Measurements from ENCODE around the gene AGTPBP1. TPM values are rescaled to one million over a fixed set of nuclear protein-coding genes. Genes with fewer than 3 reads are reported as not detected.

Gene AGTPBP1
- total and polyA plus RNA-seq, 8 donors, result 2.9 to 46.1 (median 13.2) TPM

- TF ChIP-seq POLR2AphosphoS5 (IDR thresholded peaks at IDR 0.05) (no peak), CTCF (IDR thresholded peaks at IDR 0.05) (no peak), POLR2A (IDR thresholded peaks at IDR 0.05) (no peak), EP300 (IDR thresholded peaks at IDR 0.05) (no peak)
- intact Hi-C loops (cut with DNase I; ENCODE audit: low total_unique reads), result no loop called here
- Histone ChIP-seq H3K36me3 (no peaks in the 10 kb centered on the region), H3K27me3 (no peaks in the 10 kb centered on the region), H3K4me1 (no peaks in the 10 kb centered on the region), H3K4me3 (no peak overlapping the region), H3K27ac (no peak overlapping the region), H3K9me3 (no peaks in the 10 kb centered on the region)
- WGBS, 5 donors, result 61 to 76% (median 68%) methylated on average over 4 of the region's 4 CpGs
- DNase-seq, result no peak
Measured at GRCh38 chr9:85508616-85509015, 233.1 kb downstream of the AGTPBP1 start.

- intact Hi-C loops (cut with DNase I; ENCODE audit: low total_unique reads), result no loop called here
- no peaks in the 10 kb centered on the region for H3K9me3 ChIP-seq
- H3K27me3 ChIP-seq, result no peaks in the 10 kb centered on the region
- no peaks in the 10 kb centered on the region for H3K4me1 ChIP-seq
- WGBS, 5 donors, result 83 to 89% (median 87%) methylated on average over 7 of the region's 7 CpGs
- H3K36me3 ChIP-seq, result no peaks in the 10 kb centered on the region
- no peak for DNase-seq
- H3K4me3 ChIP-seq, result no peak overlapping the region
- TF ChIP-seq POLR2A (IDR thresholded peaks at IDR 0.05) (no peak), POLR2AphosphoS5 (IDR thresholded peaks at IDR 0.05) (no peak), CTCF (IDR thresholded peaks at IDR 0.05) (no peak), EP300 (IDR thresholded peaks at IDR 0.05) (no peak)
- H3K27ac ChIP-seq, result no peak overlapping the region
Measured at GRCh38 chr9:85505612-85506011, 236.1 kb downstream of the AGTPBP1 start.

GRCh38 chr9:85502815-85503655 lies 238.7 kb downstream of the AGTPBP1 start:
- no peaks in the 10 kb centered on the region for H3K27me3 ChIP-seq
- 75 to 100% (median 86%) methylated on average over 3 to 4 of the region's 4 CpGs for WGBS, 5 donors
- H3K36me3 ChIP-seq, result no peaks in the 10 kb centered on the region
- H3K27ac ChIP-seq, result no peak overlapping the region
- H3K4me1 ChIP-seq, result no peaks in the 10 kb centered on the region
- intact Hi-C loops (cut with DNase I; ENCODE audit: low total_unique reads), result no loop called here
- H3K9me3 ChIP-seq, result peaks cover 0 to 15% (median 11%) of the 10 kb centered on the region in 4 donors
- no peak overlapping the region for H3K4me3 ChIP-seq
- DNase-seq, result no peak
- TF ChIP-seq EP300 (IDR thresholded peaks at IDR 0.05) (no peak), POLR2AphosphoS5 (IDR thresholded peaks at IDR 0.05) (no peak), POLR2A (IDR thresholded peaks at IDR 0.05) (no peak), CTCF (IDR thresholded peaks at IDR 0.05) (no peak)

GRCh38 chr9:85501882-85502281 lies 239.9 kb downstream of the AGTPBP1 start:
- Histone ChIP-seq H3K4me3 (no peak overlapping the region), H3K4me1 (no peaks in the 10 kb centered on the region), H3K36me3 (no peaks in the 10 kb centered on the region), H3K9me3 (peaks cover 0 to 16% (median 12%) of the 10 kb centered on the region in 4 donors), H3K27me3 (no peaks in the 10 kb centered on the region), H3K27ac (no peak overlapping the region)
- WGBS, 5 donors, result 73 to 100% (median 100%) methylated on average over 1 of the region's 1 CpG
- TF ChIP-seq POLR2A (IDR thresholded peaks at IDR 0.05) (no peak), EP300 (IDR thresholded peaks at IDR 0.05) (no peak), POLR2AphosphoS5 (IDR thresholded peaks at IDR 0.05) (no peak), CTCF (IDR thresholded peaks at IDR 0.05) (no peak)
- DNase-seq, result no peak
- intact Hi-C loops (cut with DNase I; ENCODE audit: low total_unique reads), result no loop called here
